ENCODE data around the gene ZNF407. TPM values are rescaled to one million over a fixed set of nuclear protein-coding genes. Genes with fewer than 3 reads are reported as not detected.

The ZNF407 gene
- total and polyA plus RNA-seq, 2 experiments from 2014 or later: 2.1 to 10.4 TPM

GRCh38 chr18:74724186-74724585, 126.5 kb downstream of the ZNF407 start (continued):
- TF ChIP-seq ZNF462 (CRISPR knock-in tag; IDR thresholded peaks at IDR 0.05): no peak
- TF ChIP-seq EZH2 (IDR thresholded peaks at IDR 0.05; ENCODE audit: low read depth, unreplicated experiment): no peak

- Mint-ChIP-seq H3K4me3 (no peak overlapping the region), H3K9me3 (no peaks in the 10 kb centered on the region; the same call in 2 of the 3 replicates), H3K4me1 (peaks cover 17% of the 10 kb centered on the region), H3K27me3 (ENCODE audit: insufficient read depth, low read depth, poor library complexity) (peaks cover 2% of the 10 kb centered on the region), H3K36me3 (ENCODE audit: low read depth) (no peaks in the 10 kb centered on the region), H3K27ac (no peak overlapping the region)
- Histone ChIP-seq H3K9me2 (ENCODE audit: insufficient read depth) (no peaks in the 10 kb centered on the region), H3K36me3 (ENCODE audit: insufficient read depth) (no peaks in the 10 kb centered on the region), H3F3A (replicated peaks; ENCODE audit: low read depth) (no peaks in the 10 kb centered on the region), H3K4me1 (ENCODE audit: insufficient read depth) (no peaks in the 10 kb centered on the region), H4K20me1 (replicated peaks; ENCODE audit: insufficient read depth) (no peaks in the 10 kb centered on the region), H3K27me3 (ENCODE audit: insufficient read depth) (no peaks in the 10 kb centered on the region), H3K27ac (ENCODE audit: low read depth) (no peak overlapping the region), H2AFZ (no peak overlapping the region), H3K4me3 (no peak overlapping the region), H3K4me2 (no peak overlapping the region), H3K79me2 (replicated peaks; ENCODE audit: insufficient read depth) (no peaks in the 10 kb centered on the region)
- ATAC-seq (no peak), DNase-seq (ENCODE audit: low spot score) (no peak)
- TF ChIP-seq REST (IDR thresholded peaks at IDR 0.05; ENCODE audit: unreplicated experiment) (no peak), ZNF114 (CRISPR knock-in tag; IDR thresholded peaks at IDR 0.05) (no peak), NANOG (IDR thresholded peaks at IDR 0.05; ENCODE audit: borderline replicate concordance) (no peak), ETS1 (IDR thresholded peaks at IDR 0.05) (no peak), CREB1 (CRISPR knock-in tag; IDR thresholded peaks at IDR 0.05; ENCODE audit: low read depth) (no peak), POLR2AphosphoS5 (IDR thresholded peaks at IDR 0.05; ENCODE audit: low read depth) (no peak), EZH2phosphoT487 (IDR thresholded peaks at IDR 0.05; ENCODE audit: unreplicated experiment) (no peak), CTCF (conservative IDR thresholded peaks at IDR 0.05; ENCODE audit: low read depth in 2 of 2) (no peak), EZH2 (IDR thresholded peaks at IDR 0.05; ENCODE audit: low read depth, unreplicated experiment) (no peak), STAT1 (IDR thresholded peaks at IDR 0.05; ENCODE audit: unreplicated experiment) (no peak)
These were observed 128.0 kb downstream of the ZNF407 start for GRCh38 chr18:74725690-74726089.
